GM21723 (cell line): Measurements from ENCODE around the gene AUP1.
"Not testable (repeated sequence)": the region's sequence is repeated elsewhere in the genome, so short reads cannot be mapped to it uniquely, and the experiment has no call there.

Source experiments
- ATAC-seq: cut with Tn5 transposase; IDR thresholded peaks from one replicate; pipeline ENCODE4 v1.9.1; 2021; ENCODE audit warnings: mild to moderate bottlenecking, moderate library complexity; ENCODE audit not compliant: unreplicated experiment

The AUP1 gene

GRCh38 chr2:74529357-74530238 lies at the start of gene AUP1, which contains the start of gene HTRA2:
TSS of gene AUP1 (minus strand) at chr2:74529706. CDS start at chr2:74529629, 77 bp downstream.
TSS of gene HTRA2 (plus strand) at chr2:74529933. CDS start at chr2:74530007, 74 bp downstream.
- peak; percentile 81 for ATAC-seq

GRCh38 chr2:74578408-74578807 lies 48.9 kb upstream of the AUP1 start:
- peak; percentile 64 for ATAC-seq

- no peak for ATAC-seq
Observed at GRCh38 chr2:74577448-74577847, 47.9 kb upstream of the AUP1 start.

GRCh38 chr2:74576863-74577229 lies 47.3 kb upstream of the AUP1 start:
- ATAC-seq: no peak

- no peak for ATAC-seq
Observed at GRCh38 chr2:74576211-74576862, 46.8 kb upstream of the AUP1 start.

GRCh38 chr2:74575320-74575719 lies 45.8 kb upstream of the AUP1 start:
- no peak for ATAC-seq

GRCh38 chr2:74573747-74574562 lies 44.4 kb upstream of the AUP1 start:
- peak; percentile 33 for ATAC-seq

GRCh38 chr2:74572178-74572925 lies 42.8 kb upstream of the AUP1 start:
- no peak for ATAC-seq

- peak; percentile 73 for ATAC-seq
Observed at GRCh38 chr2:74571058-74571457, 41.6 kb upstream of the AUP1 start.

GRCh38 chr2:74569686-74570085 lies 40.2 kb upstream of the AUP1 start:
- ATAC-seq: no peak

- no peak for ATAC-seq
Observed at GRCh38 chr2:74567881-74568280, 38.4 kb upstream of the AUP1 start.

GRCh38 chr2:74566754-74567085 lies 37.2 kb upstream of the AUP1 start:
- no peak for ATAC-seq

- no peak for ATAC-seq
Observed at GRCh38 chr2:74566076-74566753, 36.7 kb upstream of the AUP1 start.

- ATAC-seq: no peak
Observed at GRCh38 chr2:74564222-74564621, 34.7 kb upstream of the AUP1 start.

- no peak for ATAC-seq
Observed at GRCh38 chr2:74562126-74562775, 32.7 kb upstream of the AUP1 start.

GRCh38 chr2:74561022-74561421 lies 31.5 kb upstream of the AUP1 start:
- ATAC-seq: not testable (repeated sequence)

GRCh38 chr2:74560591-74560990 lies 31.1 kb upstream of the AUP1 start:
- ATAC-seq: no peak

- no peak for ATAC-seq
Observed at GRCh38 chr2:74559912-74560311, 30.4 kb upstream of the AUP1 start.
